DMS79 (cell line): ENCODE results near the gene SLC39A3.
"Not testable (repeated sequence)": the region's sequence is repeated elsewhere in the genome, so short reads cannot be mapped to it uniquely, and the experiment has no call there.

ENCODE experiments used
- DNase-seq: peaks from one replicate; lab custom pipeline; 2025; lab: John Stamatoyannopoulos, UW

The SLC39A3 gene

GRCh38 chr19:2722541-2723344 lies 17.1 kb downstream of the SLC39A3 start:
- DNase-seq, result no peak

- no peak for DNase-seq
Observed at GRCh38 chr19:2721570-2722540, 18.0 kb downstream of the SLC39A3 start.

- DNase-seq, result no peak
Observed at GRCh38 chr19:2720777-2721569, 18.8 kb downstream of the SLC39A3 start, which contains the start of gene DIRAS1. Gene DIRAS1 (minus strand): TSS chr19:2721372. CDS start chr19:2717806, 3,566 bp downstream.

DNA sequence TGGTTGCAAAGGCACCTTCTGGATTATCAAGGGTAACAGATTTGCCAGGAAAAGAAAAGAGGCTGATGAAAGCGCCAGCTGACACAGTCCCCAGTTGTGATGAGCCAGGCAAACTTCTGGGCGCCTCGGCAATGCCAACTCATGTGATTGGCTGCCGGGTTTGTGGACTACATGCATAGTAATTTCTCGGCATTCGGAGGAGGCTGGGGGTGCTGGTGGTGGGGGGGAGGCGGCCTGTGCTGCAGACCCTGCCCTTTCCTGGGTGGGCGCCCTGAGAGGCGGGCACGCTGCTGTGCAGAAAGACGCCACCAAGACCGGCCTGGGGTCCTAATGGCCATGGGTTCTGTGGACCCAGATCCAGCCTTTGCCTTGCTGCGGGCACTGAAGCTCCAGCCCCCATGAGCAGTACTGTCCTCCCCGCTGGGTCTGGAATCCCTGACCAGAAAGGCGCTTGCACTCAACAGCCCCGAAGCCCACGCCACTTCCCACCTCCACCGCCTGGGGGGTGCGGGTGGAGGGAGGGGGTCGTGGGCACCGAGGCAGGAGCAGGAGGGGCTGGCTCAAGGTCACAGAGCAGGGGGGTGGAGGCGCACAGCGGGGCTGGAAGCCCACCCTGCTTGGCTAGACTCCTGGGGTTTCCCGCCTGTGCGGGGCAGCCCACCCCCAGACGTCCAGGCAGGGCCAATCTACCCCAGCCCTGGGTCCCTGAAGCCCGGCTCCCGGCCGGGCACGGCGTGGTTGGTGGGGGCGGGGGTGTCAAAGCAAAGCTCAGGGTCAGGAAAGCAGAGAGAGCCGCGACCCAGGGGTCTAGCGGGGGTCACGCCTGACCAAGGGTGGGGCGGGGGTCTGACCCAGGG lies 19.7 kb downstream of the SLC39A3 start:
- DNase-seq, result no peak

GRCh38 chr19:2719232-2719735 lies 20.5 kb downstream of the SLC39A3 start:
- no peak for DNase-seq

GRCh38 chr19:2717638-2718541 lies 21.9 kb downstream of the SLC39A3 start:
- DNase-seq, result no peak

DNA sequence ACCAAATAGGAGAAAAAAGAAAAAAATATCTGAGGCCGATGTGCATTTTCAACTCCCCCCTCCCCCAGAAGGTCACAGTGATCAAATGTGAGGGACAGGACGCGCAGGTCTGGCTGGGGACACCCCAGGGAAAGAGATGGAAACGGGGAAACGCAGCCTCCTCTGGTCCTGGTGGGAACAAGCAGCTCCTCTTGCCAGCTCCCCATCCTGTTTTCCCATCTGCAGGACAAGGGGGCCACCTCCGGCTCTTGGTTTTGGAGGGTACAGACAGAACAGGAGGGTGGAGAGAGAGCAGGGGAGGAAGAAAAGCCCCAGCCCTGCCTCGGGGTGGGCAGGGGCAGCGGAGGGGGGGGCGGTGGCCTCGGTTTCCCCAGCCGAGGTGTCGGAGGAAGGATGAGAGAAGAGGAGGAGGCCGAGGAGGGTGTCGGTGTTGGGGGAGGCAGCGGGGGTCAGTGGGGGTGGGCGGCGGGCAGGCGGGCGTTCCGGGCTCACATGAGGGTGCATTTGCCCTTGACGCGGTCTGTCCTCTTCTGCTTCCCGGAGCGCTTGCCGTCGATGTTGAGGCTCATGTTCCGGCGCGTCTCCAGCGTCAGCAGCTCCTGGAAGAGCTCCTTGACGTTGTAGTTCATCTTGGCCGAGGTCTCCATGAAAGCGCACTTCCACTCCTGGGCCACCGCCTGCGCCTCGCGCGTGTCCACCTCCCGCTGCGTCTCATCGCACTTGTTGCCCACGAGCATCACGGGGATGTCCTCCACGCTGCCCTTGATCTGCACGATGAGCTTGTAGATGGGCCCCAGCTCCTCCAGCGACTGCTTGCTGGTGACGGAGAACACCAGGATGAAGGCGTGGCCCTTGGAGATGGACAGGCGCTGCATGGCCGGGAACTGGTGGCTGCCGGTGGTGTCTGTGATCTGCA lies 22.8 kb downstream of the SLC39A3 start:
- no peak for DNase-seq

- no peak for DNase-seq
Observed at GRCh38 chr19:2716275-2716650, 23.6 kb downstream of the SLC39A3 start.

DNA sequence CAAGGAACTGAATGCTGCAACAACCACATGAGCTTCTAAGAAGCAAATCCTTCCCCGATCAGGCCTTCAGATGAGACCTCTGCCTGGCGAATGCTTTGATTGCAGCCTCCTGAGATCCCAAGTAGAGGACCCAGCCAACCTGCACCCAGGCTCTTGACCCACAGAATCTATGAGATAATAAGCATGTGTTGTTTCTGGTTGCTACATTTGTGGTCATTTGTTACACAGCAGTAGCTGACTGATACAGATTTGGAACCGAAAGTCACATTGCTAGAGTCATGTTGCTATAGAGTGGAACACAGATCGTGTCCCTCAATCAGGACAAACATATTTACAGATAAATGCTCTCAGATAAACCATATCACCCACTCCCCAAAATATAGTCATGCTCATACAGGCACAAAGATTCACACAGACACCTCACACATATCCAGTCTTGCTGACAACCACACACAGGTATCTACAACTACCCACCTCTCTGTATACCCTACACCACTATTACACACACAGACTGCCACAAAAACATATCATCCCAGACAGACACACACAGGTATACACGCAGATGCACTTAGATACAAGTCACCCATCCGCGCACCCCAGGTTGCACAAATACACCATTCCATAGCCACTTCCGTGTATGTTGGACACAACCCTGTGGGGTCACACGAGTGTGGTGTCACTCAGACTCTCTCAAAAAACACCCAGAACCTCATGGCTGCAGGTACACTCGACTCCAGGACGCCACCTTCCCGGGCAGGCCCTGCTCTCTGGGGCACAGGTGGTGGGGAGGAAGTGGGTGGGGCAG lies 24.1 kb downstream of the SLC39A3 start:
- no peak for DNase-seq

DNA sequence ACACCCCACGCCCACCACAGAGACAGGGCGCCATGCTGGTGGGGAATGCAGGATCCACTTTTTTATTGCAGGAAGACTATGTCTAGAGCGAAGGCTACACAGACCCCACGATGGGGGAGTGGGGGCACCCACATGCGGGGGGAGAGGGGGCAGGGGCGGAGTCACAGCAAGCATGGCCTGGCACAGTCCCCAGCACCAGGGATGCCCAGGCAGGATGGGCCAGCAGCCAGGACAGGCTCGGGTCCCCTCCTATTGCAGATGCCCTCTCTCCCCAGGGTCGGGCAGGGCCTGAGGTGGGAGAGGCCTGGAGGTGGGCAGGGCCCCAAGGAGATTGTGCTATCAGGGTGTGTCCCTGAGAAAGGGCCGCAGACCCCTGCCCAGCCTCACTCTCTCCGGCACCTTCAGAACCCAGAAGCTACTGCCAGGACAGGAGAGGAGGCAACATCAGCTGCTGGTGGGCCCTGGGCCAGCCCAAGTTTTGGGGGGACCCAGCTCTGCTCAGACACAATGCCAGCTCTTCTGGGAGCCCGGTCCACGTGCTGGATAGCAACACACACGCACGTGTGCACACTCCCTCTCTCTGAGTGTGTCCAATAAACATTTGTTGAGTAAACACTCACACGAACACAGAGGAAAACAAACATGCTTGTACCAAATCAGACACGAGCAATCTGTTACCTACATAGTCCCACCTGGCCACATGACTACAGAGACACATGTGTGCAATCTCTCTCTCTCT lies 25.1 kb downstream of the SLC39A3 start:
- no peak for DNase-seq

- DNase-seq, result not testable (repeated sequence)
Observed at GRCh38 chr19:2714102-2714501, 25.7 kb downstream of the SLC39A3 start.

DNA sequence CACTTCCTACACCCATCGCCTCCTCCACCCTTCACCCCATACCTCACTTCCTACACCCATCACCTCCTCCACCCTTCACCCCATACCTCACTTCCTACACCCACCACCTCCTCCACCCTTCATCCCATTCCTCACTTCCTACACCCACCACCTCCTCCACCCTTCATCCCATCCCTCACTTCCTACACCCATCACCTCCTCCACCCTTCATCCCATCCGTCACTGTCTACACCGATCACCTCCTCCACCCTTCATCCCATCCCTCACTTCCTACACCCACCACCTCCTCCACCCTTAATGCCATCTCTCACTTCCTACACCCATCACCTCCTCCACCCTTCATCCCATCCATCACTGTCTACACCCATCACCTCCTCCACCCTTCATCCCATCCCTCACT lies 26.6 kb downstream of the SLC39A3 start:
- not testable (repeated sequence) for DNase-seq

DNA sequence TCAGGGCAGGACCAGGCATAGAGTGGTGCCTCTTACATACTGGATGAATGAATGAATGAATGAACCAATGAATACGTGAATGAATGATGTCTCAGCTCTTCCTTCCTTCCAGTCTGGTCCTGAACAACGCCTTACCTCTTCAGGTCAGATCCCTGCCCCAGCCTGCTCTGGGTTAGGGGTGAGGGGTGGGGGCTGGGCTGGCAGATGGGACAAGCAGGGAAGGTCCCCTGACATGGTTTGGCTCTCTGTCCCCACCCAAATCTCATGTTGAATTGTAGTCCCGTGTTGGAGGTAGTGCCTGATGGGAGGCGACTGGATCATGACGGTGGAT lies 28.0 kb downstream of the SLC39A3 start:
- DNase-seq, result no peak

DNA sequence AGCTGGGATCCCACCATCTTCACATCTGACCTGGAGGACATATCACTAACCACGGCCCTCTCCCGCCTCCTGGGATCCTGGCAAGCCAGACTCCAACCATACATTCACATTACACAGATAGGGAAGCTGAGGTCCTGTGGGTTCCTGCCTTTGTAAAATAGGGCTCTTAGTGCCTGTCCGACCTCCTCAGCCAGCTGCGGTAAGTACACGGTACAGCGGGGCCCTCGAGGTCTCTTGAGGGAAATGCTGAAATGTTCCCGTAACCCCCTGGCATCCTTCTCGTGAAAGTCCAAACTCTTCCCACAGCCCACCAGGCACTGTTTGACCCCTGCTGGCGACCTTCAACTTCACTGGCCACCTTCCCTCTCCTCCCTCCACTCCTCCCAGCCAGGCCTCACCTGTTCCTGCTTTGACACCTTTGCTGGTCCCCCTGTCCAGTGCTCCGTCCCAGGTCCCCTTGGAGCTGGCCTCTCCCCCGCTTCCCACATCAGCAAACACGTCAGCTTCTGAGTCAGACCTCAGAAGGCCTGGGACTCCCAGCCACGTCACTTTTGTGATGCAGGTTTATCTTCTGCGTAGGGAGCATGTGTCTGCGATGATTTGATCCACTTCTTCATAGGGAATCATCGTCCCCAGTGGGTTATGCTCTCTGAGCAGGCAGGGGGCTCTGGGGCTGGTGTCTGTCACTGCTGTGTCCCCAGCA lies 28.5 kb downstream of the SLC39A3 start:
- DNase-seq, result no peak

- no peak for DNase-seq
Observed at GRCh38 chr19:2706251-2706650, 33.6 kb downstream of the SLC39A3 start.

DNA sequence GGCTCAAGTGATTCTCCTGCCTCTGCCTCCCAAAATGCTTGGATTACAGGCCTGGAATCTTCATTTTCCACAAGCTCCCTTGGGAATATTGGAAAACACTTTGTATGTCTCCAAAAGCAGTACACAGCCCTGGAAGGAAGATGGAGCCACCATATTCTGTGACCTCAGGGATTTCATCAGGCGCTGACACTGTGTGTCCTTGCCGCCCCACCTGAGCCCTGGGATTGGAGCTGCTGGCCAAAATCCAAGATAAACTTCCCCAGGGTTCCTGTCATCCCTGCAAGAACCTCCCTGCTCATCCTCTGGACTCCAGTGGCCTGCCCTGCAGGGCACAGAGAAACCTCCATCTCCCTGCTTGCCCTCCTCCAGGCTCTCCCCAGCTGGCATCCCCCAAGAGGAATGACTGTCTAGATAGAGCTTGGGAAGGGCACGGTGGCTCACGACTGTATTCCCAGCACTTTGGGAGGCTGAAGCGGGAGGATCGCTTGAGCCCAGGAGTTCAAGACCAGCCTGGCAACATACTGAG lies 36.1 kb downstream of the SLC39A3 start:
- no peak for DNase-seq
